ENCODE results near the gene CLDN4.
"Not testable (repeated sequence)": the region's sequence is repeated elsewhere in the genome, so short reads cannot be mapped to it uniquely, and the experiment has no call there.

CLDN4 gene

GRCh38 chr7:73831834-73832651 is 1.2 kb downstream of the CLDN4 start:
- H3K27ac Mint-ChIP-seq: no peak overlapping the region
- H3K36me3 Mint-ChIP-seq (ENCODE audit: low read depth): no peaks in the 10 kb centered on the region
- H3K4me3 Mint-ChIP-seq: no peak overlapping the region
- no peaks in the 10 kb centered on the region for H3K9me3 Mint-ChIP-seq
- peaks cover 23% of the 10 kb centered on the region for H3K4me1 Mint-ChIP-seq (ENCODE audit: low read depth)
- peaks cover 12% of the 10 kb centered on the region for H3K27me3 Mint-ChIP-seq

- Mint-ChIP-seq H3K27ac (no peak overlapping the region), H3K4me1 (ENCODE audit: low read depth) (peaks cover 15% of the 10 kb centered on the region), H3K27me3 (peaks cover 6% of the 10 kb centered on the region), H3K9me3 (no peaks in the 10 kb centered on the region), H3K4me3 (no peak overlapping the region), H3K36me3 (ENCODE audit: low read depth) (no peaks in the 10 kb centered on the region)
These were observed 2.0 kb downstream of the CLDN4 start for GRCh38 chr7:73832806-73833205.

DNA sequence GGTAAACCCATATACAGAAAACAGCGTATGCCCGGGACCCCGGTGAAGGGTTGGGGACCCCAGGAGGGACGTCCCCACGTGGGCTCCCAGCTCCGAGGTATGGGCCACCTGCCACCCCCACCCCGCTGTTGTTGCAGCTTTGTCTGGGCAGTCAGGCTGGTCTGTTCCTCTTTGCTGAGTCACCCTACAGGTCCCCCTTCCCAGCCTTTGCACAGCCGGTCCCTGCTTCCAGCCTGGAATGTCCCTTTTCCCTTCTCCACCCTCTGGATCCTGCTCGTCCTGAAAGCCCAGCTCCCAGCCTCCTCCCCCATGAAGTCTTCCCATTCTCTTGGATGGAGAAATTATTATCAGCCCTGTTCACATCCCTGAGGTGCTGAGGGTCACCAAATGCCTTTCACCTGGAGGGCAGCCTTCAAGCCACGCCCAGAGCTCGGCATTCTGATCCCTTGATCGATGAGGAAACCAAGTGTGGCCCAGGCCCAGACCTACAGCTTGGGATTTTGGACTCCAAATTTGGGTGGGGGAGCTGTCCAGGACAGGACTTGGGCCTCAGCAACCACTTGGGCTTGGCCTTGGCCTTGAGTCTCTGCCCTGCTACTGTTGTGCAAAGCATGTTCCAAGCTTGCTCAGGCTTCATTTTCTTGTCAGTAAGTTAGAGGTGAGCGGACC is 2.6 kb downstream of the CLDN4 start:
- no peaks in the 10 kb centered on the region for H3K36me3 Mint-ChIP-seq (ENCODE audit: low read depth)
- H3K27ac Mint-ChIP-seq: no peak overlapping the region
- H3K27me3 Mint-ChIP-seq: peaks cover 6% of the 10 kb centered on the region
- peaks cover 9% of the 10 kb centered on the region for H3K4me1 Mint-ChIP-seq (ENCODE audit: low read depth)
- H3K9me3 Mint-ChIP-seq: no peaks in the 10 kb centered on the region
- no peak overlapping the region for H3K4me3 Mint-ChIP-seq

GRCh38 chr7:73834626-73835191 is 3.9 kb downstream of the CLDN4 start:
- no peaks in the 10 kb centered on the region for H3K36me3 Mint-ChIP-seq (ENCODE audit: low read depth)
- no peak overlapping the region for H3K27ac Mint-ChIP-seq
- no peak overlapping the region for H3K4me3 Mint-ChIP-seq
- H3K9me3 Mint-ChIP-seq: no peaks in the 10 kb centered on the region
- peaks cover 4% of the 10 kb centered on the region for H3K27me3 Mint-ChIP-seq
- H3K4me1 Mint-ChIP-seq (ENCODE audit: low read depth): peaks cover 1% of the 10 kb centered on the region

GRCh38 chr7:73837167-73837566 is 6.4 kb downstream of the CLDN4 start:
- not testable (repeated sequence) for H3K27ac Mint-ChIP-seq; H3K36me3 Mint-ChIP-seq (ENCODE audit: low read depth); H3K27me3 Mint-ChIP-seq; H3K4me3 Mint-ChIP-seq; H3K9me3 Mint-ChIP-seq; H3K4me1 Mint-ChIP-seq (ENCODE audit: low read depth)

- no peaks in the 10 kb centered on the region for H3K27me3 Mint-ChIP-seq
- H3K36me3 Mint-ChIP-seq (ENCODE audit: low read depth): no peaks in the 10 kb centered on the region
- H3K4me3 Mint-ChIP-seq: no peak overlapping the region
- peaks cover 6% of the 10 kb centered on the region for H3K4me1 Mint-ChIP-seq (ENCODE audit: low read depth)
- no peak overlapping the region for H3K27ac Mint-ChIP-seq
- H3K9me3 Mint-ChIP-seq: no peaks in the 10 kb centered on the region
These were observed 7.8 kb downstream of the CLDN4 start for GRCh38 chr7:73838642-73839041.

DNA sequence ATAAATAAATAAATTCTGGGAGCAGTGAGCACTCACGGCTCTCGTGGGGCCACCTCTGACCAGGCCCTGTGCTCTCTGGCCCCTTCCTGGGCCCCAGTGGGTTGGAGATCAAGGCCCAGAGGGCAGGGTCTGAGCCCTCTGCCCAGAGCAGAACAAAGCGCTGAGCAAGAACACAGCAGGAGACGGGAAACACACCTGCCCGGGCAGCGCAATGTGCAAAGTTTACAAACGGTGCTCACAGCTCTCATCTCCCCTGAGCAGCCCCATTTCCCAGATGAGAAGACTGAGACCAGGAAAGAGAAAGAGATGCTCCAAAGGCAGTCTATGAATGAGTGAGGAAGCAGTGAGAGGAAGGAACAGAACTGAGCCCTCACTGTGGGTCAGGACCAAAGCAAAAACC is 8.5 kb downstream of the CLDN4 start:
- Mint-ChIP-seq H3K9me3 (no peaks in the 10 kb centered on the region), H3K4me3 (no peak overlapping the region), H3K4me1 (ENCODE audit: low read depth) (peaks cover 13% of the 10 kb centered on the region)

GRCh38 chr7:73839743-73840714 is 9.2 kb downstream of the CLDN4 start:
- no peak overlapping the region for H3K4me3 Mint-ChIP-seq
- H3K27ac Mint-ChIP-seq: no peak overlapping the region
- H3K27me3 Mint-ChIP-seq: no peaks in the 10 kb centered on the region
- H3K9me3 Mint-ChIP-seq: no peaks in the 10 kb centered on the region
- peaks cover 18% of the 10 kb centered on the region for H3K4me1 Mint-ChIP-seq (ENCODE audit: low read depth)
- no peaks in the 10 kb centered on the region for H3K36me3 Mint-ChIP-seq (ENCODE audit: low read depth)

More for the DNA sequence above, 8.5 kb downstream of the CLDN4 start:
- Mint-ChIP-seq H3K36me3 (ENCODE audit: low read depth) (no peaks in the 10 kb centered on the region), H3K27me3 (no peaks in the 10 kb centered on the region), H3K27ac (no peak overlapping the region)

- H3K36me3 Mint-ChIP-seq (ENCODE audit: low read depth): no peaks in the 10 kb centered on the region
- no peaks in the 10 kb centered on the region for H3K27me3 Mint-ChIP-seq
- no peak overlapping the region for H3K27ac Mint-ChIP-seq
- no peaks in the 10 kb centered on the region for H3K9me3 Mint-ChIP-seq
- H3K4me1 Mint-ChIP-seq (ENCODE audit: low read depth): peaks cover 19% of the 10 kb centered on the region
- peak overlapping the region; percentile 26 for H3K4me3 Mint-ChIP-seq
These were observed 10.1 kb downstream of the CLDN4 start for GRCh38 chr7:73840715-73841379.

- Mint-ChIP-seq H3K27me3 (no peaks in the 10 kb centered on the region), H3K27ac (no peak overlapping the region), H3K4me1 (ENCODE audit: low read depth) (peaks cover 23% of the 10 kb centered on the region), H3K4me3 (peak overlapping the region; percentile 76), H3K36me3 (ENCODE audit: low read depth) (no peaks in the 10 kb centered on the region), H3K9me3 (no peaks in the 10 kb centered on the region)
These were observed 10.9 kb downstream of the CLDN4 start for GRCh38 chr7:73841689-73842066.

GRCh38 chr7:73842067-73842976 is 11.5 kb downstream of the CLDN4 start, which contains the start of gene METTL27:
Gene METTL27 (minus strand): TSS chr7:73842516. CDS start chr7:73842140, 376 bp downstream.
- H3K4me1 Mint-ChIP-seq (ENCODE audit: low read depth): peaks cover 23% of the 10 kb centered on the region
- no peaks in the 10 kb centered on the region for H3K36me3 Mint-ChIP-seq (ENCODE audit: low read depth)
- no peak within 1 kb of the TSS for H3K27ac Mint-ChIP-seq
- no peaks in the 10 kb centered on the region for H3K27me3 Mint-ChIP-seq
- no peaks in the 10 kb centered on the region for H3K9me3 Mint-ChIP-seq
- peak within 1 kb of the TSS; percentile 76 for H3K4me3 Mint-ChIP-seq

DNA sequence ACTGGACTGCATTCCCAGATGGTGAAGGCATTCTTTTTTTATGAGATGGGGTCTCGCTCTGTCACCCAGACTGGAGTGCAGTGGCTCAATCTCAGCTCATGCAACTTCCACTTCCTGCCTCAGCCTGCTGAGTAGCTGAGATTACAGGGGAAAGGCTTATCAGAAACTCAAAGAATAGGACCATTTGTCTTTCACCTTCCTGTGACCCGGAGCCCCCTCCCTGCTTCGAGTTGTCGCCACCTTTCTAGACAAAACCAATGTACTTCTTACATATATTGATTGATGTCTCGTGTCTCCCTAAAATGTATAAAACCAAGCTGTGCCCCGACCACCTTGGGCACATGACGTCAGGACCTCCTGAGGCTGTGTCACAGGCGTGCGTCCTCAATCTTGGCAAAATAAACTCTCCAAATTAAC is 13.3 kb downstream of the CLDN4 start:
- Mint-ChIP-seq H3K36me3 (ENCODE audit: low read depth) (no peaks in the 10 kb centered on the region), H3K9me3 (no peaks in the 10 kb centered on the region), H3K27me3 (no peaks in the 10 kb centered on the region), H3K27ac (no peak overlapping the region), H3K4me3 (no peak overlapping the region), H3K4me1 (ENCODE audit: low read depth) (peaks cover 26% of the 10 kb centered on the region)

DNA sequence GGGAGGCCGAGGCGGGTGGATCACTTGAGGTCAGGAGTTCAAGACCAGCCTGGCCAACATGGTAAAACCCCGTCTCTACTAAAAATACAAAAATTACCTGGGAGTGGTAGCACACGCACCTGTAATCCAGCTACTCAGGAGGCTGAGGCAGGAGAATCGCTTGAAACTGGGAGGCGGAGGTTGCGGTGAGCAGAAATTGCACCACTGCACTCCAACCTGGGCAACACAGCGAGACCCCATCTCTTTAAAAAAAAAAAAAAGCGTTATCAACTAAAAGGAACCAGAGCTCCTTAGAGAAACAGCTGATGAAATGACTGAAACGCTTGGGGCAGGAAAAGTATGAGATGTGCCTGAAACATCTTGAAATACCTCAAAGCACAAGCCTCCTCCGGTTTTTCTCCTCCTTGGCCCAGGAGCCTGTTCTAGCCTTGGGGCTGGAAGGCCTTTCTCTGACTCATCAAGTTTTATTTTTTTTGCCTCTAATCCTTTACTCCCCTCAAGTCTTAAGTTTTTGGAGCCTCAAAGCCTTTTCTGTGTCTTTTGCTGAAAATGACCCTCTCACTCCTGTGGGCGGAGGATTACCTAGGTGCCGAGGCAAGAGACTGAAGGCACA is 14.2 kb downstream of the CLDN4 start:
- H3K9me3 Mint-ChIP-seq: no peaks in the 10 kb centered on the region
- H3K27ac Mint-ChIP-seq: no peak overlapping the region
- H3K4me3 Mint-ChIP-seq: no peak overlapping the region
- peaks cover 34% of the 10 kb centered on the region for H3K4me1 Mint-ChIP-seq (ENCODE audit: low read depth)
- H3K36me3 Mint-ChIP-seq (ENCODE audit: low read depth): no peaks in the 10 kb centered on the region
- H3K27me3 Mint-ChIP-seq: no peaks in the 10 kb centered on the region

Data from stimulated activated naive CD8-positive, alpha-beta T cell treated with anti-CD3 and anti-CD28 coated beads, Interleukin-15, Interleukin-2, amounts not matched to agents 100 ng/mL and 50 ng/mL, for 24 hours (primary cell).